ENCODE data around the gene KRTAP5-7. TPM values are rescaled to one million over a fixed set of nuclear protein-coding genes. Genes with fewer than 3 reads are reported as not detected.

Gene KRTAP5-7
- total and polyA plus RNA-seq, 2 of the 13 experiments (the other 11 are each of a cell fraction or from before 2014, with no cell fraction given) = 0.54 TPM; not detected in 1

GRCh38 chr11:71505781-71506180, 21.3 kb upstream of the KRTAP5-7 start:
- Histone ChIP-seq H3K27me3 (ENCODE audit: control insufficient read depth in 1 of 2, insufficient read depth in 2 of 2, low read length in 2 of 2) (no peaks in the 10 kb centered on the region), H3K4me2 (ENCODE audit: low read depth, low read length) (no peak overlapping the region), H4K20me1 (ENCODE audit: insufficient read depth, low read length) (no peaks in the 10 kb centered on the region), H2AFZ (ENCODE audit: low read length) (no peak overlapping the region), H3K9ac (ENCODE audit: insufficient read depth, low read depth, low read length) (no peak overlapping the region), H3K4me1 (ENCODE audit: insufficient read depth, low read length) (no peaks in the 10 kb centered on the region), H3K79me2 (ENCODE audit: insufficient read depth, low read length) (no peaks in the 10 kb centered on the region), H3K4me3 (replicated peaks in 1 of 3; ENCODE audit: insufficient read depth in 1 of 3, low read depth in 2 of 3, low read length in 3 of 3) (no peak overlapping the region), H3K36me3 (replicated peaks in 1 of 2; ENCODE audit: control insufficient read depth in 1 of 2, insufficient read depth in 2 of 2, low read length in 2 of 2) (peaks cover 1 to 5% of the 10 kb centered on the region in 2 experiments; a peak in 3 of 5 replicates), H3K27ac (ENCODE audit: extremely low read length, insufficient read depth, low read length) (no peak overlapping the region), H3K9me3 (ENCODE audit: low read length) (peaks cover 4% of the 10 kb centered on the region; the same call in 1 of the 2 replicates)
- no TSS peak for BruUV-seq (replicated peaks)
- POLR2A ChIA-PET = no interaction called here
- FAIRE-seq = no peak
- TF ChIP-seq ZNF3 (CRISPR knock-in tag; IDR thresholded peaks at IDR 0.05) = no peak
- in situ Hi-C loops (cut with HindIII; ENCODE audit: extremely low pct_ligation_motif_present, low pct_unique_long_range_greater_than_20kb) (no loop called here), intact Hi-C loops (cut with micrococcal nuclease; ENCODE audit: unreplicated experiment) (no loop called here)
- CTCF ChIA-PET (ENCODE audit: low intra/inter-chr PET ratio, low total read pairs) = no interaction called here
- no peak for ATAC-seq
- no peak for DNase-seq (ENCODE audit: low spot score)
- WGBS (ENCODE audit: low lambda C conversion rate) = 96% methylated on average over 9 of the region's 9 CpGs

- Histone ChIP-seq H2AFZ (ENCODE audit: low read length) (no peak overlapping the region), H3K9ac (ENCODE audit: insufficient read depth, low read depth, low read length) (no peak overlapping the region), H3K9me3 (ENCODE audit: low read length) (peaks cover 4% of the 10 kb centered on the region; the same call in 1 of the 2 replicates), H3K36me3 (replicated peaks in 1 of 2; ENCODE audit: control insufficient read depth in 1 of 2, insufficient read depth in 2 of 2, low read length in 2 of 2) (no peaks in the 10 kb centered on the region), H4K20me1 (ENCODE audit: insufficient read depth, low read length) (no peaks in the 10 kb centered on the region), H3K4me2 (ENCODE audit: low read depth, low read length) (no peak overlapping the region), H3K79me2 (ENCODE audit: insufficient read depth, low read length) (no peaks in the 10 kb centered on the region), H3K27ac (ENCODE audit: extremely low read length, insufficient read depth, low read length) (no peak overlapping the region), H3K27me3 (ENCODE audit: control insufficient read depth in 1 of 2, insufficient read depth in 2 of 2, low read length in 2 of 2) (no peaks in the 10 kb centered on the region), H3K4me3 (replicated peaks in 1 of 3; ENCODE audit: insufficient read depth in 1 of 3, low read depth in 2 of 3, low read length in 3 of 3) (no peak overlapping the region), H3K4me1 (ENCODE audit: insufficient read depth, low read length) (no peaks in the 10 kb centered on the region)
- POLR2A ChIA-PET = no interaction called here
- intact Hi-C loops (cut with micrococcal nuclease; ENCODE audit: unreplicated experiment) (no loop called here), in situ Hi-C loops (cut with HindIII; ENCODE audit: extremely low pct_ligation_motif_present, low pct_unique_long_range_greater_than_20kb) (no loop called here)
- no TSS peak for BruUV-seq (replicated peaks)
- 93% methylated on average over 5 of the region's 5 CpGs for WGBS (ENCODE audit: low lambda C conversion rate)
- FAIRE-seq (no peak), ATAC-seq (no peak), DNase-seq (ENCODE audit: low spot score) (no peak)
- CTCF ChIA-PET (ENCODE audit: low intra/inter-chr PET ratio, low total read pairs) = no interaction called here
- no peak for TF ChIP-seq STAT5B (CRISPR knock-in tag; IDR thresholded peaks at IDR 0.05)
- no peak for TF ChIP-seq RERE (CRISPR knock-in tag; IDR thresholded peaks at IDR 0.05; ENCODE audit: low read depth)
- TF ChIP-seq ZNF562 (CRISPR knock-in tag; IDR thresholded peaks at IDR 0.05; ENCODE audit: borderline replicate concordance) = no peak
- no peak for TF ChIP-seq ZFY (CRISPR knock-in tag; IDR thresholded peaks at IDR 0.05)
- TF ChIP-seq BORCS8-MEF2B (CRISPR knock-in tag; IDR thresholded peaks at IDR 0.05) = no peak
- no peak for TF ChIP-seq ZNF124 (CRISPR knock-in tag; IDR thresholded peaks at IDR 0.05)
These were observed 20.0 kb upstream of the KRTAP5-7 start for GRCh38 chr11:71507102-71507501.
